SU-DHL-6 (cell line): ENCODE results near the gene NCAPH2.

Experiments used
- EZH2phosphoT487 ChIP-seq: fragments of 200-600 bp; sonication (generic), shearing (Covaris generic); conservative IDR thresholded peaks from 2 replicates; pipeline ENCODE4 v1.6.1; 2018; ENCODE audit warnings: mild to moderate bottlenecking, antibody characterized with exemption, low read length, moderate library complexity, mixed read lengths
- TF ChIP-seq, protein P1 (sequence below): fragments of 200-600 bp; sonication (generic); IDR thresholded peaks from one replicate; pipeline ENCODE4 v1.5.1; 2017; ENCODE audit warnings: antibody characterized with exemption, mild to moderate bottlenecking, low read length, moderate library complexity; ENCODE audit not compliant: insufficient read depth, poor library complexity, severe bottlenecking

DNA sequence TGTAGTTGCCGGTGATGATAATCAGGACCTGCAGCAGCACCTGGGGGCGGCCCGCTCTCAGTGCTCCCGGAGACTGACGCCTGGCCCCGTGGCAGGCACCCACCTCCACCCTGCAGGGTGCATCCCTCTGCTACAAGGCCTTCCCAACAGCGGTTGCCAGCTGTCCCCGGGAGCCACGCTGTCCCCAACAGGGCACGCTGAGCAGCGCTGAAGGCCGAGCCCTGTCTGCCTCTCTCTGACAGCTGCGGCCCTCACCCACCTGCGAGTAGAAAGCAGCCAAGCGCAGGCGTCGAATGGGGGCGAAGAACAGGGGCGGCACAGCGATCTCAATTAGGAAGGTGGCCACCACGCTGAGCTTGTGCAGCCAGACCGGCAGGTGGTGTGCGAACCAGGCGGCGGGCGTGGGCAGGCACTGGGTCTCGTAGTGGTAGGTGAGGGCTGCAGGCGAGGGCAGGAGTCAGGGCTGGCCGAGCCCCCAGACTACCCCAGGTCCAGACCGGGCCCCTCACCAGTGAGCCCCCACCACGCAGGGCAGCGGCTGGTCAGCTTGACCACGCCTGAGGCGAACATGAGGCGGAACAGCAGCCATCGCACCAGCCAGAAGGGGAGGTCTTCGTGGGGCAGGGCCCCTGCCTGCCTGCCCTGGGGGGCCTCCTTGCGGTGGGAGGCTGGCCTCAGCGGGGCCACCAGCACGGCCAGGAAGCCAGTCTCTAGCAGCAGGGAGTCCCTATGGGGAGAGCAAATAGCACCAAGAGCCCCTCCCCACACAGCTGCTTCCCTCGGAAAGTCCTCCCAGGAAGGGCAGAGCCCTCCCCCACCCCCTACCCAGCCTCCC, 2.0 kb upstream of the NCAPH2 start:
- TF ChIP-seq, protein P1, sequence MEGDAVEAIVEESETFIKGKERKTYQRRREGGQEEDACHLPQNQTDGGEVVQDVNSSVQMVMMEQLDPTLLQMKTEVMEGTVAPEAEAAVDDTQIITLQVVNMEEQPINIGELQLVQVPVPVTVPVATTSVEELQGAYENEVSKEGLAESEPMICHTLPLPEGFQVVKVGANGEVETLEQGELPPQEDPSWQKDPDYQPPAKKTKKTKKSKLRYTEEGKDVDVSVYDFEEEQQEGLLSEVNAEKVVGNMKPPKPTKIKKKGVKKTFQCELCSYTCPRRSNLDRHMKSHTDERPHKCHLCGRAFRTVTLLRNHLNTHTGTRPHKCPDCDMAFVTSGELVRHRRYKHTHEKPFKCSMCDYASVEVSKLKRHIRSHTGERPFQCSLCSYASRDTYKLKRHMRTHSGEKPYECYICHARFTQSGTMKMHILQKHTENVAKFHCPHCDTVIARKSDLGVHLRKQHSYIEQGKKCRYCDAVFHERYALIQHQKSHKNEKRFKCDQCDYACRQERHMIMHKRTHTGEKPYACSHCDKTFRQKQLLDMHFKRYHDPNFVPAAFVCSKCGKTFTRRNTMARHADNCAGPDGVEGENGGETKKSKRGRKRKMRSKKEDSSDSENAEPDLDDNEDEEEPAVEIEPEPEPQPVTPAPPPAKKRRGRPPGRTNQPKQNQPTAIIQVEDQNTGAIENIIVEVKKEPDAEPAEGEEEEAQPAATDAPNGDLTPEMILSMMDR: no peak
- no peak for TF ChIP-seq EZH2phosphoT487
